Neural cell (in vitro differentiated cells): ENCODE measurements around the gene TMEM236. TPM values are rescaled to one million over a fixed set of nuclear protein-coding genes. Genes with fewer than 3 reads are reported as not detected.

Experiments
- H2AFZ ChIP-seq: fragments of 200-600, 300-800 bp; sonication (generic), shearing (Covaris generic); 2 replicates; pipeline ENCODE4 v1.6.0; 2014; ENCODE audit warnings: low read depth, mild to moderate bottlenecking, antibody characterized with exemption, low read length, moderate library complexity
- H3F3A ChIP-seq: fragments of 200-600 bp; shearing (Covaris generic); 2 replicates; pipeline ENCODE4 v1.6.1; 2016; ENCODE audit warnings: mild to moderate bottlenecking, moderate library complexity, mixed read lengths, antibody characterized with exemption, low read length; ENCODE audit not compliant: insufficient read depth, poor library complexity, severe bottlenecking
- H3K27ac ChIP-seq: fragments of 200-600, 300-800 bp; sonication (generic), shearing (Covaris generic); 2 replicates; pipeline ENCODE4 v1.5.1; 2014; ENCODE audit warnings: mild to moderate bottlenecking, low read length, moderate library complexity
- H3K27me3 ChIP-seq: fragments of 300-800, 200-600 bp; sonication (generic), shearing (Covaris generic); 2 replicates; pipeline ENCODE4 v1.6.0; 2014; ENCODE audit warnings: mild to moderate bottlenecking, low read depth, low read length, moderate library complexity; ENCODE audit not compliant: insufficient read depth
- H3K36me3 ChIP-seq: fragments of 300-800, 200-600 bp; sonication (generic), shearing (Covaris generic); 2 replicates; pipeline ENCODE4 v1.5.1; 2014; ENCODE audit warnings: mild to moderate bottlenecking, antibody characterized with exemption, low read length, moderate library complexity; ENCODE audit not compliant: insufficient read depth
- H3K4me2 ChIP-seq: fragments of 300-800, 200-600 bp; sonication (generic), shearing (Covaris generic); 2 replicates; pipeline ENCODE4 v1.6.0; 2014; ENCODE audit warnings: mild to moderate bottlenecking, low read length
- H3K4me3 ChIP-seq: fragments of 300-800, 200-600 bp; sonication (generic), shearing (Covaris generic); 2 replicates; pipeline ENCODE4 v1.5.1; 2014; ENCODE audit warnings: mild to moderate bottlenecking, low read length, moderate library complexity
- H3K79me2 ChIP-seq: fragments of 200-600 bp; shearing (Covaris generic); replicated peaks from 2 replicates; pipeline ENCODE4 v1.6.0; 2014; ENCODE audit warnings: mild to moderate bottlenecking, low read length, moderate library complexity; ENCODE audit not compliant: insufficient read depth
- H3K9ac ChIP-seq: fragments of 300-800, 200-600 bp; sonication (generic), shearing (Covaris generic); 2 replicates; pipeline ENCODE4 v1.6.1; 2016; ENCODE audit warnings: mild to moderate bottlenecking, low read length, mixed read lengths
- H3K9me2 ChIP-seq: fragments of 200-600 bp; shearing (Covaris generic); 2 replicates; pipeline ENCODE4 v1.6.1; 2016; ENCODE audit warnings: mild to moderate bottlenecking, low read length, mixed read lengths; ENCODE audit not compliant: insufficient read depth
- H3K9me3 ChIP-seq: fragments of 200-600, 300-800 bp; sonication (generic), shearing (Covaris generic); 2 replicates; pipeline ENCODE4 v1.6.1; 2016; ENCODE audit warnings: mild to moderate bottlenecking, mixed run types, low read length, moderate library complexity, mixed read lengths
- H4K20me1 ChIP-seq: fragments of 200-600 bp; shearing (Covaris generic); 2 replicates; pipeline ENCODE4 v1.6.1; 2016; ENCODE audit warnings: mild to moderate bottlenecking, mixed run types; ENCODE audit not compliant: insufficient read depth
- EP300 ChIP-seq: fragments of 450-650 bp; conservative IDR thresholded peaks from 2 replicates; pipeline ENCODE4 v1.6.1; 2014; ENCODE audit warnings: antibody characterized with exemption, mild to moderate bottlenecking, moderate library complexity; ENCODE audit not compliant: poor library complexity, severe bottlenecking
- EZH2 ChIP-seq: fragments of 200-600, 300-800 bp; shearing (Covaris generic), sonication (generic); IDR thresholded peaks from 2 replicates; pipeline ENCODE4 v1.6.1; 2014; ENCODE audit warnings: antibody characterized with exemption, low read length, borderline replicate concordance, mild to moderate bottlenecking; ENCODE audit not compliant: insufficient read depth, poor library complexity, severe bottlenecking
- MXI1 ChIP-seq: fragments of 450-650 bp; conservative IDR thresholded peaks from 2 replicates; pipeline ENCODE4 v1.6.1; 2014; ENCODE audit warnings: antibody characterized with exemption, mild to moderate bottlenecking; ENCODE audit not compliant: poor library complexity, severe bottlenecking
- POLR2AphosphoS5 ChIP-seq: IDR thresholded peaks from 2 replicates; pipeline ENCODE4 v1.6.1; 2012
- RAD21 ChIP-seq: fragments of 450-650 bp; conservative IDR thresholded peaks from 2 replicates; pipeline ENCODE4 v1.6.1; 2014; ENCODE audit warnings: antibody characterized with exemption, mild to moderate bottlenecking, moderate library complexity
- SMC3 ChIP-seq: fragments of 450-650 bp; conservative IDR thresholded peaks from 2 replicates; pipeline ENCODE4 v1.6.1; 2014; ENCODE audit warnings: antibody characterized with exemption, mild to moderate bottlenecking, moderate library complexity; ENCODE audit not compliant: poor library complexity
- TAF1 ChIP-seq: IDR thresholded peaks from 2 replicates; pipeline ENCODE4 v1.6.1; 2012; ENCODE audit warnings: low read depth
- polyA plus RNA-seq: library from polyadenylated mRNA; depleted of rRNA; stranded (reverse); fragments of >200 nt; gene quantifications from 2 replicates; pipeline ENCODE4 v1.2.3, GENCODE V29; 2014
- TF ChIP-seq, protein P1 (sequence below): IDR thresholded peaks from 2 replicates; pipeline ENCODE4 v1.6.1; 2012; ENCODE audit warnings: borderline replicate concordance
- TF ChIP-seq, protein P2 (sequence below): fragments of 450-650 bp; IDR thresholded peaks from 2 replicates; pipeline ENCODE4 v1.5.1; 2014; ENCODE audit warnings: antibody characterized with exemption, mild to moderate bottlenecking, moderate library complexity; ENCODE audit not compliant: poor library complexity, severe bottlenecking

Gene TMEM236
- polyA plus RNA-seq, 1 donor from 2014 or later = 0.10 TPM

DNA sequence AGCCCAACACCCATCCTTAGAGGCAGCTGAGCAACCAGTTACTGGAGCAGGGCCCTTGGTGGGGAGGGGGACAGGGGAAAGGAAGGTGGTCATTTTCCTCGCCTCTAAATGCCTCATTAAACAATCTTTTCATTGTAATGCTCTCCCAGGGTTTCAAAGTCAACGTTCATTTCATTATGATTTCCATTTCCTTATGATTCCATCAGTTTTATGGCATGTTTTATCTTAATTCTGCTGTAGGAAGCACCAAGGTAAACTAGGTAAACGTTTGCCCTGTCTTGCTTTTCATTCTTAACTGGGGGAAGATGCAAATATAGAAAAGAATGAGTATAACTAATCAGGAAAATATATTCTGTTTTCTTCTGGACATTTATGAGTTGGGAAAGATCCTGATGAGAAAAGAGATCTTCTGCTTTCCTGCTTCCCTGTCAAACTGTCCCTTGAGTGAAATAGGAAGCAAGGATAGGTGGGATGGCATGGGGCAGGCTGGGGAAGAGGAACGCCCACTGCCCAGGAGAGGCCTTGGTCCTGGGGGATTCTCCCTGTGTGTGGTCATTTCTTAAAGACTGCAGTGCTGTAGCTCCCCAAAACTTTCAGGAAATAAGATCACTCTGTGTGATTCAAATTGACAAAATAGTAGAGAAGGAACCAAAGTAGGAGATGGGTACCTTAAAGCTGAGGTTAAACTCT lies 20.5 kb upstream of the TMEM236 start (continued):
- TF ChIP-seq, protein P1, sequence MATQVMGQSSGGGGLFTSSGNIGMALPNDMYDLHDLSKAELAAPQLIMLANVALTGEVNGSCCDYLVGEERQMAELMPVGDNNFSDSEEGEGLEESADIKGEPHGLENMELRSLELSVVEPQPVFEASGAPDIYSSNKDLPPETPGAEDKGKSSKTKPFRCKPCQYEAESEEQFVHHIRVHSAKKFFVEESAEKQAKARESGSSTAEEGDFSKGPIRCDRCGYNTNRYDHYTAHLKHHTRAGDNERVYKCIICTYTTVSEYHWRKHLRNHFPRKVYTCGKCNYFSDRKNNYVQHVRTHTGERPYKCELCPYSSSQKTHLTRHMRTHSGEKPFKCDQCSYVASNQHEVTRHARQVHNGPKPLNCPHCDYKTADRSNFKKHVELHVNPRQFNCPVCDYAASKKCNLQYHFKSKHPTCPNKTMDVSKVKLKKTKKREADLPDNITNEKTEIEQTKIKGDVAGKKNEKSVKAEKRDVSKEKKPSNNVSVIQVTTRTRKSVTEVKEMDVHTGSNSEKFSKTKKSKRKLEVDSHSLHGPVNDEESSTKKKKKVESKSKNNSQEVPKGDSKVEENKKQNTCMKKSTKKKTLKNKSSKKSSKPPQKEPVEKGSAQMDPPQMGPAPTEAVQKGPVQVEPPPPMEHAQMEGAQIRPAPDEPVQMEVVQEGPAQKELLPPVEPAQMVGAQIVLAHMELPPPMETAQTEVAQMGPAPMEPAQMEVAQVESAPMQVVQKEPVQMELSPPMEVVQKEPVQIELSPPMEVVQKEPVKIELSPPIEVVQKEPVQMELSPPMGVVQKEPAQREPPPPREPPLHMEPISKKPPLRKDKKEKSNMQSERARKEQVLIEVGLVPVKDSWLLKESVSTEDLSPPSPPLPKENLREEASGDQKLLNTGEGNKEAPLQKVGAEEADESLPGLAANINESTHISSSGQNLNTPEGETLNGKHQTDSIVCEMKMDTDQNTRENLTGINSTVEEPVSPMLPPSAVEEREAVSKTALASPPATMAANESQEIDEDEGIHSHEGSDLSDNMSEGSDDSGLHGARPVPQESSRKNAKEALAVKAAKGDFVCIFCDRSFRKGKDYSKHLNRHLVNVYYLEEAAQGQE = no peak

DNA sequence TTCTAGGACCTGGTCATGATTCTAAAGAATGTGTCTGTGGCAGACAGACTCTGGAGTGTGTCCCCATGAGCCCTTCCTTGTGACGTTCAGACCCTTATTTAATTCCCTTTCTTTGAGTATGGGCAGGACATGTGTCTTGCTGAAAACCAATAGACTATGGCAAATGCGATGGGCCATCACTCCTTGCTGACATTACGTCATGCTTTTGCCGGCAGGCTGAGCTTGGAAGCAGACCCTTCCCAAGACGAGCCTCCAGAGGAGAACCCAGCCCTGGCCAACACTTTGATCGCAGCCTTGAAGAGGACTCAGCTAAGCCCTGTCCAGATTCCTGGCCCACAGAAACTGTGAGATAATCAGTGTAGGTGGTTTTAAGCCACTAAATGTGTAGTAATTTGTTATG lies 18.4 kb upstream of the TMEM236 start:
- no peaks in the 10 kb centered on the region for H3K79me2 ChIP-seq
- no peaks in the 10 kb centered on the region for H3K9me2 ChIP-seq
- H2AFZ ChIP-seq = no peak overlapping the region
- no peaks in the 10 kb centered on the region for H3K27me3 ChIP-seq
- H3K27ac ChIP-seq = no peak overlapping the region
- H4K20me1 ChIP-seq = no peaks in the 10 kb centered on the region
- H3K9ac ChIP-seq = no peak overlapping the region
- H3F3A ChIP-seq = no peaks in the 10 kb centered on the region
- H3K9me3 ChIP-seq = no peaks in the 10 kb centered on the region
- H3K4me3 ChIP-seq = no peak overlapping the region
- no peak overlapping the region for H3K4me2 ChIP-seq
- no peak for TF ChIP-seq SMC3
- H3K36me3 ChIP-seq = no peaks in the 10 kb centered on the region

DNA sequence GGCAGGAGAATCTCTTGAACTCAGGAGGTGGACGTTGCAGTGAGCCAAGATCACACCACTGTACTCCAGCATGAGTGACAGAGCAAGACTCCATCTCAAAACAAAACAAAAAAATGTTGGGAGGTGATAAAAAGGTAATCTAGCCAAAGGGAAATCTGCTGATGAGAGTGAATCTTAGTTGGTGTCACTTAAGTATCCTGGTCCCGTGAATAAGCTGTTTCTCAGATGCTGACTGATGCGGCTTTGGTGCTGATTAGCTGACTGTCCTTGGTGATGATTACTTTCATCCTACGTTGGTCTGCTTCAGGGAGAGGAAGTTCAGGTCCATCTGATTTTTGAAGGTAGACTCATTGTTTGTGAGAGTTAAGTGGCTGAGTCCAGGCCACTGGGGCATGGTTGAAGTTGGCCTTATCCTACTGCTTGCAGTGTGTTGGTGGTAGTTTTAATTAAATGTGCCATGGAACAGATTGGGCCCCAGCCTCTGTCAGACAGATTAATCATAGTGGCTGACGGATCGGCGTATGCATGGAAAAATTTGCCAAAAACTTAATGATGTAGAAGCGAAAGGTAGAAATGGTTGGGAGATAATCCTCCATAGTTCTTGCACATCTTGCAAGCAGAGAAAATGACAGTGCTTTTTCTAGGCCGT lies 17.4 kb upstream of the TMEM236 start:
- no peak for TF ChIP-seq TAF1
- no peak for TF ChIP-seq EP300
- TF ChIP-seq, protein P2, sequence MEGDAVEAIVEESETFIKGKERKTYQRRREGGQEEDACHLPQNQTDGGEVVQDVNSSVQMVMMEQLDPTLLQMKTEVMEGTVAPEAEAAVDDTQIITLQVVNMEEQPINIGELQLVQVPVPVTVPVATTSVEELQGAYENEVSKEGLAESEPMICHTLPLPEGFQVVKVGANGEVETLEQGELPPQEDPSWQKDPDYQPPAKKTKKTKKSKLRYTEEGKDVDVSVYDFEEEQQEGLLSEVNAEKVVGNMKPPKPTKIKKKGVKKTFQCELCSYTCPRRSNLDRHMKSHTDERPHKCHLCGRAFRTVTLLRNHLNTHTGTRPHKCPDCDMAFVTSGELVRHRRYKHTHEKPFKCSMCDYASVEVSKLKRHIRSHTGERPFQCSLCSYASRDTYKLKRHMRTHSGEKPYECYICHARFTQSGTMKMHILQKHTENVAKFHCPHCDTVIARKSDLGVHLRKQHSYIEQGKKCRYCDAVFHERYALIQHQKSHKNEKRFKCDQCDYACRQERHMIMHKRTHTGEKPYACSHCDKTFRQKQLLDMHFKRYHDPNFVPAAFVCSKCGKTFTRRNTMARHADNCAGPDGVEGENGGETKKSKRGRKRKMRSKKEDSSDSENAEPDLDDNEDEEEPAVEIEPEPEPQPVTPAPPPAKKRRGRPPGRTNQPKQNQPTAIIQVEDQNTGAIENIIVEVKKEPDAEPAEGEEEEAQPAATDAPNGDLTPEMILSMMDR = no peak
- no peak for TF ChIP-seq RAD21
- TF ChIP-seq MXI1 = no peak
- no peak for TF ChIP-seq SMC3
- TF ChIP-seq POLR2AphosphoS5 = no peak
- no peak for TF ChIP-seq EZH2
- TF ChIP-seq, protein P1 = no peak
- no peaks in the 10 kb centered on the region for H3K9me3 ChIP-seq
- no peaks in the 10 kb centered on the region for H3K9me2 ChIP-seq
- H2AFZ ChIP-seq = no peak overlapping the region
- no peaks in the 10 kb centered on the region for H3F3A ChIP-seq
- no peak overlapping the region for H3K4me2 ChIP-seq
- H3K4me3 ChIP-seq = no peak overlapping the region
- no peaks in the 10 kb centered on the region for H3K27me3 ChIP-seq
- no peaks in the 10 kb centered on the region for H4K20me1 ChIP-seq
- no peak overlapping the region for H3K9ac ChIP-seq
- H3K27ac ChIP-seq = no peak overlapping the region
- no peaks in the 10 kb centered on the region for H3K79me2 ChIP-seq
- H3K36me3 ChIP-seq = no peaks in the 10 kb centered on the region
